ENCODE data around the gene PTX4.
A peak's percentile ranks its signal among the peaks of the same experiment; 100 is the strongest.

Gene PTX4

GRCh38 chr16:1495211-1495888 is 6.6 kb upstream of the PTX4 start:
- no peaks in the 10 kb centered on the region for H3K27me3 ChIP-seq
- TF ChIP-seq Cebpa-rat (IDR thresholded peaks at IDR 0.05): no peak
- peak overlapping the region; percentile 95 for H3K4me2 ChIP-seq
- peaks cover 61% of the 10 kb centered on the region for H3K36me3 ChIP-seq
- H4K20me1 ChIP-seq: peaks cover 56% of the 10 kb centered on the region
- H3K4me1 ChIP-seq: peaks cover 33% of the 10 kb centered on the region
- no peak overlapping the region for H3K4me3 ChIP-seq
- H3K27ac ChIP-seq: no peak overlapping the region
- peak overlapping the region; percentile 98 for H3K9ac ChIP-seq
- H3K9me3 ChIP-seq: no peaks in the 10 kb centered on the region

DNA sequence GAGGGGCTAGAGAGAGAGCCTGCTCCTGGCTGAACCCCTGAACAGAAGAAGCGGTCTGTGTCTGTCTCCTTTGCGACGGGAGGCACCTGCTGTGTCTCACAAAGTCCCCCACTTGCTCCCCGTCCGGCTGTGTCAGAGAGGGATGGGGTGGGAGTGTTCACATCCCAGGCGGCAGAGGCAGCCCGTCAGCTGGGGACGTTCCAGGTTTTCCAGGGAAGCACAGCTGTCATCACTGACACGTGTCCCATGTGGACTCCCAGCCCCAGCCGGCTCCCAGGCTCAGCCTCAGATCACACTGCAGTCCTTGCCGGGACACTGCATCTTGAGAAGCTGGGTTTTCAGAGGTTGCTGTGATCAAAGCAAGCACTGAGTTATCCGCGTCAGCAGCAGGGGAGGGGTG is 6.0 kb upstream of the PTX4 start:
- no peaks in the 10 kb centered on the region for H3K27me3 ChIP-seq
- H3K4me1 ChIP-seq: peaks cover 33% of the 10 kb centered on the region
- H4K20me1 ChIP-seq: peaks cover 56% of the 10 kb centered on the region
- H3K27ac ChIP-seq: no peak overlapping the region
- no peaks in the 10 kb centered on the region for H3K9me3 ChIP-seq
- peak overlapping the region; percentile 98 for H3K9ac ChIP-seq
- peak overlapping the region; percentile 96 for H3K4me3 ChIP-seq
- peak overlapping the region; percentile 95 for H3K4me2 ChIP-seq
- H3K36me3 ChIP-seq: peaks cover 55% of the 10 kb centered on the region
- no peak for TF ChIP-seq Cebpa-rat (IDR thresholded peaks at IDR 0.05)

DNA sequence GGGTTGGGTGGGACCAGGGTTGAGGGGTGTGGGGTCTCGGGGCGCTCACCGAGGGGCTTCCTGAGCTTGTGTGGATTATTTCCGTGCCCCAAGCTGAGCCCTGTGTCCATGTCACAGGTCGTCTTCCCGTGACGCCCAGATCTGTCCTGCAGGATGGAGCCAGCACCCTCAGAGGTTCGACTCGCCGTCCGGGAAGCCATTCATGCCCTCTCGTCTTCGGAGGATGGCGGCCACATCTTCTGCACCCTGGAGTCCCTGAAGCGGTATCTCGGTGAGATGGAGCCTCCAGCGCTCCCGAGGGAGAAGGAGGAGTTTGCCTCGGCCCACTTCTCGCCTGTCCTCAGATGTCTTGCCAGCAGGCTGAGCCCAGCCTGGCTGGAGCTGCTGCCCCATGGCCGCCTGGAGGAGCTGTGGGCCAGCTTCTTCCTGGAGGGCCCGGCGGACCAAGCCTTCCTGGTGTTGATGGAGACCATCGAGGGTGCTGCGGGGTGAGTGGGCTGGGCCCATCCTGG is 5.4 kb upstream of the PTX4 start:
- Histone ChIP-seq H3K27me3 (no peaks in the 10 kb centered on the region), H3K9me3 (no peaks in the 10 kb centered on the region), H3K27ac (peak overlapping the region; percentile 97), H3K4me2 (peak overlapping the region; percentile 95), H4K20me1 (peaks cover 56% of the 10 kb centered on the region), H3K4me1 (peaks cover 33% of the 10 kb centered on the region), H3K9ac (peak overlapping the region; percentile 98), H3K4me3 (peak overlapping the region; percentile 96), H3K36me3 (peaks cover 50% of the 10 kb centered on the region)
- no peak for TF ChIP-seq Cebpa-rat (IDR thresholded peaks at IDR 0.05)

DNA sequence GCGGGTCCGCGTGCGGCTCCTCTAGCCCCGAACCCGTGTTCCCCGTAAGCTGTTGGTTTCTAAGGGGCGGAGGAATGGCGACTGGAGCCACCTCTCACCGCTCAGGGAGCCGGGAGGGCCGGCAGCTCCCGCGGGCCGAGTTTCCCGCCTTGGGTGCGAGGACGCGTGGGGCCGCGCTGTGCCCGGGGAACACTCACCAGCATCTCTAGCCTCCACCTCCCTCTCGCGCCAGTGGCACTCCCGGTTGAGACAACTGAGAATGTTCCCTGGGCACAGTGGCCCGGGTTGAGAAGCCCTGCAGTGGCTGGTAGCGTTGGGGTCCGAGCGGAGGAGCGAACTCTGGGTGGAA is 5.0 kb upstream of the PTX4 start:
- peak overlapping the region; percentile 97 for H3K27ac ChIP-seq
- no peaks in the 10 kb centered on the region for H3K27me3 ChIP-seq

GRCh38 chr16:1492923-1493745 is 4.4 kb upstream of the PTX4 start, which contains the start of gene TELO2:
TSS of gene TELO2 (plus strand) at chr16:1493360. CDS start at chr16:1494282, 922 bp downstream.
- H3K9me3 ChIP-seq: no peaks in the 10 kb centered on the region
- H3K4me3 ChIP-seq: peak within 1 kb of the TSS; percentile 96
- peak within 1 kb of the TSS; percentile 97 for H3K27ac ChIP-seq
- H3K4me2 ChIP-seq: peak within 1 kb of the TSS; percentile 95
- H3K27me3 ChIP-seq: no peaks in the 10 kb centered on the region
- peak within 1 kb of the TSS; percentile 98 for H3K9ac ChIP-seq
- no peak for TF ChIP-seq Cebpa-rat (IDR thresholded peaks at IDR 0.05)
- peaks cover 45% of the 10 kb centered on the region for H4K20me1 ChIP-seq
- H3K36me3 ChIP-seq: peaks cover 40% of the 10 kb centered on the region
- H3K4me1 ChIP-seq: peaks cover 33% of the 10 kb centered on the region

More for the DNA sequence above, 5.0 kb upstream of the PTX4 start:
- Histone ChIP-seq H3K36me3 (peaks cover 46% of the 10 kb centered on the region), H3K4me3 (peak overlapping the region; percentile 96), H3K4me2 (peak overlapping the region; percentile 95), H3K9ac (peak overlapping the region; percentile 98), H4K20me1 (peaks cover 51% of the 10 kb centered on the region), H3K9me3 (no peaks in the 10 kb centered on the region), H3K4me1 (peaks cover 33% of the 10 kb centered on the region)
- no peak for TF ChIP-seq Cebpa-rat (IDR thresholded peaks at IDR 0.05)

DNA sequence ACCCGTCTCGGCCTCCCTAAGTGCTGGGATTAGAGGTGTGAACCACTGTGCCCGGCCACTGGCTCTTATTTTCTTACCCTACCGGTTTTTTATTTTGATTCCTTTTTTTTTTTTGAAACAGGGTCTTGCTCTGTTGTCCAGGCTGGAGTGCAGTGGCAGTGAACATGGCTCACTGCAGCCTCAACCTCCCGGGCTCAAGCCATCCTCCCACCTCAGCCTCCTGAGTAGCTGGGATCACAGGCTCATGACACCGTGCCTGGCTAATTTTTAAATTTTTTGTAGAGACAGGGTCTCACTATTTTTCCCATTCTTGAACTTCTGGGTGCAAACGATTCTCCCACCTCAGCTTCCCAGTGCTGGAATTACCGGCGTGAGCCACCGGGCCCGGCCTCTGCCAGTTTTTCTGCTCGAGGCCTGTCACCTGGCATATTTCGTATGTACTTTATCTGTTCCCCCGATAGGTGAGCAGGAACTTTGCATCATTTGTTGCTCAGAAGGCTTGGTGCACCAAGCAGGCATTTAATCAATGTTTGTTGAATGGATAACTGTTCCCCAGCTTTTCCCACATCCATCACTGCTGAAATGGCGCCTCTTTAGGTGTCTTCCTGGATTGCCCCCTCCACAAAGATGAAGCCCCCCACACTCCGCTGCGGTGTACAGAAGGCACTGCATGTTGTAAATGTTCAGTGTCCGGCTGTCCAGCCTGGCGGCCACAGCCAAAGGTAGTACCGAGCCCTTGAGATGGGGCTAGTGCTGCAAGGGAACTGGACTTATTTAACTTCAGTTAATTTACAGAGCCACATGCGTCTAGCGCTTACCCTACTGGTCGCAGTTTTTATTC is 3.6 kb upstream of the PTX4 start:
- H3K4me3 ChIP-seq: peak overlapping the region; percentile 96
- H3K36me3 ChIP-seq: peaks cover 31% of the 10 kb centered on the region
- no peaks in the 10 kb centered on the region for H3K9me3 ChIP-seq
- H3K27ac ChIP-seq: peak overlapping the region; percentile 97
- no peak for TF ChIP-seq Cebpa-rat (IDR thresholded peaks at IDR 0.05)
- H3K27me3 ChIP-seq: no peaks in the 10 kb centered on the region
- peak overlapping the region; percentile 95 for H3K4me2 ChIP-seq
- peak overlapping the region; percentile 98; the same call in 1 of the 2 replicates for H3K9ac ChIP-seq
- peaks cover 33% of the 10 kb centered on the region for H3K4me1 ChIP-seq
- peaks cover 37% of the 10 kb centered on the region for H4K20me1 ChIP-seq

DNA sequence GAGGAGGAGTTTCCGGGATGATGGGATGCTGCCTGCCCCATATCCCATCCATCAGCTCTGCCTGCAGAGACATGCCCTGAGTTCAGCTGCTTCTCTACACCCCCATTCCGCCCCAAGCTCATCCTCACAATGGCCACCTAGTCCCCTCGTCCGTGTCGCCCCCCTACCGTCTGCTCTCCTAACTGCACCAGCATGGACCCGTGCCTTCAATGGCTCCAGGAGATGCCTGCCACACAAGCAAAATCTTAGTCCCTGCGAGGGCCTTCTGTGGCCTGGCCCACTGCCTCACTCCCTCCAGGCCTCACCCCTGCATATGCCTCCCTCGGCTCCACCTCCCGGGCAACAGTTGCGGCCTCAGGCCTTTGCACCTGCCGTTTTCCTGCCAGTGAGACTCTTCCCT is 2.6 kb upstream of the PTX4 start:
- TF ChIP-seq Cebpa-rat (IDR thresholded peaks at IDR 0.05): no peak
- H3K4me1 ChIP-seq: peaks cover 33% of the 10 kb centered on the region
- no peak overlapping the region for H3K9ac ChIP-seq
- H3K9me3 ChIP-seq: no peaks in the 10 kb centered on the region
- no peak overlapping the region for H3K27ac ChIP-seq
- H3K4me2 ChIP-seq: no peak overlapping the region
- peaks cover 27% of the 10 kb centered on the region for H4K20me1 ChIP-seq
- peaks cover 22% of the 10 kb centered on the region for H3K36me3 ChIP-seq
- no peak overlapping the region for H3K4me3 ChIP-seq
- no peaks in the 10 kb centered on the region for H3K27me3 ChIP-seq

- no peak overlapping the region for H3K4me3 ChIP-seq
- no peaks in the 10 kb centered on the region for H3K36me3 ChIP-seq
- H3K27me3 ChIP-seq: no peaks in the 10 kb centered on the region
- TF ChIP-seq Cebpa-rat (IDR thresholded peaks at IDR 0.05): no peak
- no peak overlapping the region for H3K9ac ChIP-seq
- no peak overlapping the region for H3K27ac ChIP-seq
- no peak overlapping the region for H3K4me2 ChIP-seq
- no peaks in the 10 kb centered on the region for H3K9me3 ChIP-seq
- H4K20me1 ChIP-seq: peaks cover 5% of the 10 kb centered on the region
- H3K4me1 ChIP-seq: peaks cover 13% of the 10 kb centered on the region
Observed at GRCh38 chr16:1489077-1489476, 333 bp upstream of the PTX4 start.

DNA sequence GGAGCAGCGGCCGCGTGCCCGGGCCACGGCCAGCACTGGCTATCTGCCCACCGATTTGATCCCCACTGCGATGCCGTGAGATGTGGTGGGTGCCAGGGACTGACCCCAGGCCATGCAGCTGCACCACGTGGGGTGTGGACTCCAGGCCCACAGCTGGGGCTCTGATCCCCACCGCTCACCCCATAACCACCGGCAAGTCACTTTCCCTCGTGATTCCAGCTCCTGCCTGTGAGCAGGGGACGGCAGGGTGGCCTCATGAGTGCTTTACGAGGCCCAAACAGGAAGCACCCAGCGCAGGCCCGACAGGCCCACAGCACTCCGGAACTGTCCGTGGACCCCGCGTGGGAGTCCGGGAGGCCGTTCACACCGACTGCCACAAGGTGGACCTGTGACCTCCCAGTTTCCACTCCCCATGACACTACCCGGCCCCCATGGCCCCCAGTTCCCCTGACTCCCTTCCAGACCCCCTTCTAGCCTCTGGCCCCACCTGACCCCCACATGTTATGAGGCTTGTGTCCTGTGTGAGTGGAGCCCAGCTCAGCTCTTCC is 616 bp downstream of the PTX4 start:
- H3K27ac ChIP-seq: no peak overlapping the region
- no peak overlapping the region for H3K4me3 ChIP-seq
- no peak overlapping the region for H3K4me2 ChIP-seq
- no peaks in the 10 kb centered on the region for H3K9me3 ChIP-seq
- H4K20me1 ChIP-seq: no peaks in the 10 kb centered on the region
- TF ChIP-seq Cebpa-rat (IDR thresholded peaks at IDR 0.05): no peak
- peaks cover 10% of the 10 kb centered on the region for H3K4me1 ChIP-seq
- H3K9ac ChIP-seq: no peak overlapping the region
- no peaks in the 10 kb centered on the region for H3K36me3 ChIP-seq
- no peaks in the 10 kb centered on the region for H3K27me3 ChIP-seq

Data from BLaER1 (cell line).